Smooth muscle cell (in vitro differentiated cells): ENCODE measurements around the gene LENG9. TPM values are rescaled to one million over a fixed set of nuclear protein-coding genes. Genes with fewer than 3 reads are reported as not detected.
A peak's percentile ranks its signal among the peaks of the same experiment; 100 is the strongest.
"Not testable (repeated sequence)": the region's sequence is repeated elsewhere in the genome, so short reads cannot be mapped to it uniquely, and the experiment has no call there.

Experiments
- DNase-seq: peaks from one replicate; lab custom pipeline; 2025; ENCODE audit not compliant: unreplicated experiment; lab: John Stamatoyannopoulos, UW
- H2AFZ ChIP-seq: fragments of 200-600 bp; sonication (generic); 2 replicates; pipeline ENCODE4 v1.6.0; 2016; ENCODE audit warnings: antibody characterized with exemption, low read depth, mild to moderate bottlenecking
- H3F3A ChIP-seq: fragments of 200-600 bp; sonication (generic); 2 replicates; pipeline ENCODE4 v1.6.0; 2017; ENCODE audit warnings: antibody characterized with exemption, low read depth
- H3K27ac ChIP-seq: fragments of 200-600 bp; sonication (generic); 2 replicates; pipeline ENCODE4 v1.5.1; 2016; ENCODE audit warnings: low read depth, mild to moderate bottlenecking
- H3K27me3 ChIP-seq: fragments of 200-600 bp; sonication (generic); 2 replicates; pipeline ENCODE4 v1.6.1; 2016; ENCODE audit warnings: low read depth, mild to moderate bottlenecking
- H3K36me3 ChIP-seq: fragments of 200-600 bp; sonication (generic); 2 replicates; pipeline ENCODE4 v1.5.1; 2016; ENCODE audit warnings: low read depth
- H3K4me1 ChIP-seq: fragments of 200-600 bp; sonication (generic); 2 replicates; pipeline ENCODE4 v1.5.1; 2016; ENCODE audit warnings: low read depth
- H3K4me2 ChIP-seq: fragments of 200-600 bp; sonication (generic); 2 replicates; pipeline ENCODE4 v1.6.0; 2016; ENCODE audit warnings: mild to moderate bottlenecking
- H3K4me3 ChIP-seq: fragments of 200-600 bp; sonication (generic); 2 replicates; pipeline ENCODE4 v1.5.1; 2016; ENCODE audit warnings: mild to moderate bottlenecking
- H3K79me2 ChIP-seq: fragments of 200-600 bp; sonication (generic); 2 replicates; pipeline ENCODE4 v1.6.0; 2016; ENCODE audit warnings: low read depth, mild to moderate bottlenecking
- H3K9ac ChIP-seq: fragments of 200-600 bp; sonication (generic); 2 replicates; pipeline ENCODE4 v1.6.0; 2016; ENCODE audit warnings: low read depth
- H3K9me3 ChIP-seq: fragments of 200-600 bp; sonication (generic); replicated peaks from 2 replicates; pipeline ENCODE4 v1.5.1; 2016; ENCODE audit warnings: low read depth
- H4K20me1 ChIP-seq: fragments of 200-600 bp; sonication (generic); 2 replicates; pipeline ENCODE4 v1.6.0; 2016; ENCODE audit warnings: low read depth
- CTCF ChIP-seq: fragments of 200-600 bp; sonication (generic); IDR thresholded peaks from 2 replicates; pipeline ENCODE4 v1.5.1; 2017; ENCODE audit warnings: borderline replicate concordance, mild to moderate bottlenecking, antibody characterized with exemption; ENCODE audit not compliant: insufficient read depth, poor library complexity, severe bottlenecking
- WGBS: methylation state at CpG from one replicate; pipeline ENCODE4 v1.1.7; 2016; ENCODE audit warnings: low lambda C conversion rate; 5-methylcytosine and 5-hydroxymethylcytosine counted together
- polyA plus RNA-seq: library from polyadenylated mRNA; unstranded; fragments of >200 nt; fragmentation: Nextera tagmentation; extraction: Ambion mirVana; gene quantifications from 2 replicates; pipeline ENCODE4 v1.2.1, GENCODE V29; 2016
- total RNA-seq: library from RNA; depleted of rRNA; stranded (reverse); fragments of >200 nt; gene quantifications from 2 replicates; pipeline ENCODE4 v1.2.3, GENCODE V29; 2014

LENG9 gene
- total and polyA plus RNA-seq, 2 experiments from 2014 or later = 0.57 to 4.1 TPM

GRCh38 chr19:54470991-54471782, 7.6 kb upstream of the LENG9 start:
- Histone ChIP-seq H3K9ac (peak overlapping the region; percentile 87), H3K4me1 (peaks cover 11% of the 10 kb centered on the region), H3K79me2 (peaks cover 21% of the 10 kb centered on the region), H3K27ac (peak overlapping the region; percentile 61), H2AFZ (no peak overlapping the region), H3K27me3 (no peaks in the 10 kb centered on the region), H3K4me2 (peak overlapping the region; percentile 93), H3K36me3 (no peaks in the 10 kb centered on the region), H4K20me1 (peaks cover 18% of the 10 kb centered on the region), H3F3A (peaks cover 19% of the 10 kb centered on the region), H3K9me3 (no peaks in the 10 kb centered on the region), H3K4me3 (peak overlapping the region; percentile 65)
- TF ChIP-seq CTCF = no peak
- 12% methylated on average over 59 of the region's 60 CpGs for WGBS
- no peak for DNase-seq

GRCh38 chr19:54470276-54470887, 6.8 kb upstream of the LENG9 start:
- Histone ChIP-seq H3K27ac (peak overlapping the region; percentile 61), H3F3A (peaks cover 25% of the 10 kb centered on the region), H3K4me3 (peak overlapping the region; percentile 65), H3K9me3 (no peaks in the 10 kb centered on the region), H3K79me2 (peaks cover 21% of the 10 kb centered on the region), H4K20me1 (peaks cover 18% of the 10 kb centered on the region), H3K4me1 (peaks cover 11% of the 10 kb centered on the region), H3K4me2 (peak overlapping the region; percentile 93), H2AFZ (no peak overlapping the region), H3K27me3 (no peaks in the 10 kb centered on the region), H3K9ac (peak overlapping the region; percentile 87), H3K36me3 (no peaks in the 10 kb centered on the region)
- TF ChIP-seq CTCF = no peak
- DNase-seq = no peak
- 86% methylated on average over 10 of the region's 10 CpGs for WGBS

- Histone ChIP-seq H3K36me3 (no peaks in the 10 kb centered on the region), H3K4me3 (no peak overlapping the region), H3F3A (peaks cover 25% of the 10 kb centered on the region), H3K4me2 (no peak overlapping the region), H3K4me1 (peaks cover 11% of the 10 kb centered on the region), H3K9me3 (no peaks in the 10 kb centered on the region), H3K9ac (no peak overlapping the region), H2AFZ (no peak overlapping the region), H3K27ac (no peak overlapping the region), H3K27me3 (no peaks in the 10 kb centered on the region), H4K20me1 (peaks cover 18% of the 10 kb centered on the region), H3K79me2 (peaks cover 21% of the 10 kb centered on the region)
- no peak for DNase-seq
- no peak for TF ChIP-seq CTCF
- WGBS = 76% methylated on average over 8 of the region's 8 CpGs
Observed at GRCh38 chr19:54469496-54469934, 5.9 kb upstream of the LENG9 start.

- H3K9ac ChIP-seq, H2AFZ ChIP-seq, DNase-seq, H3K27ac ChIP-seq, H3K4me2 ChIP-seq, H3K9me3 ChIP-seq, H3K4me1 ChIP-seq, H3K4me3 ChIP-seq, H3K36me3 ChIP-seq, H3K27me3 ChIP-seq: not testable (repeated sequence)
- 98% methylated on average over 14 of the region's 14 CpGs for WGBS
- H3K79me2 ChIP-seq = peaks cover 15% of the 10 kb centered on the region
- peaks cover 38% of the 10 kb centered on the region for H4K20me1 ChIP-seq
- H3F3A ChIP-seq = peaks cover 30% of the 10 kb centered on the region
Observed at GRCh38 chr19:54466110-54466480, 2.5 kb upstream of the LENG9 start.
